GM13977 (cell line): ENCODE results near the gene PFN2.

Experiments used
- DNase-seq: peaks from one replicate; pipeline ENCODE4 v3.0.0; 2012; ENCODE audit warnings: low spot score
- in situ Hi-C: fragments of 300-500 bp; cut with MboI; formaldehyde crosslinking; loops from one replicate; pipeline ENCODE4 v1.12.0; 2022; ENCODE audit warnings: low sequenced_read_pairs, low pct_unique_long_range_greater_than_20kb, mixed read lengths, inconsistent platforms; ENCODE audit not compliant: unreplicated experiment
- TF ChIP-seq, protein P1 (sequence below): IDR thresholded peaks from 2 replicates; pipeline ENCODE4 v1.5.1; 2012; ENCODE audit warnings: mild to moderate bottlenecking, control low read depth; ENCODE audit not compliant: insufficient read depth; ENCODE audit errors: extremely low read depth, missing control alignments

PFN2 gene

GRCh38 chr3:149959443-149959842 lies 11.3 kb downstream of the PFN2 start:
- in situ Hi-C loops, result no loop called here
- TF ChIP-seq, protein P1, sequence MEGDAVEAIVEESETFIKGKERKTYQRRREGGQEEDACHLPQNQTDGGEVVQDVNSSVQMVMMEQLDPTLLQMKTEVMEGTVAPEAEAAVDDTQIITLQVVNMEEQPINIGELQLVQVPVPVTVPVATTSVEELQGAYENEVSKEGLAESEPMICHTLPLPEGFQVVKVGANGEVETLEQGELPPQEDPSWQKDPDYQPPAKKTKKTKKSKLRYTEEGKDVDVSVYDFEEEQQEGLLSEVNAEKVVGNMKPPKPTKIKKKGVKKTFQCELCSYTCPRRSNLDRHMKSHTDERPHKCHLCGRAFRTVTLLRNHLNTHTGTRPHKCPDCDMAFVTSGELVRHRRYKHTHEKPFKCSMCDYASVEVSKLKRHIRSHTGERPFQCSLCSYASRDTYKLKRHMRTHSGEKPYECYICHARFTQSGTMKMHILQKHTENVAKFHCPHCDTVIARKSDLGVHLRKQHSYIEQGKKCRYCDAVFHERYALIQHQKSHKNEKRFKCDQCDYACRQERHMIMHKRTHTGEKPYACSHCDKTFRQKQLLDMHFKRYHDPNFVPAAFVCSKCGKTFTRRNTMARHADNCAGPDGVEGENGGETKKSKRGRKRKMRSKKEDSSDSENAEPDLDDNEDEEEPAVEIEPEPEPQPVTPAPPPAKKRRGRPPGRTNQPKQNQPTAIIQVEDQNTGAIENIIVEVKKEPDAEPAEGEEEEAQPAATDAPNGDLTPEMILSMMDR, result no peak
- no peak for DNase-seq

- no peak for DNase-seq
- TF ChIP-seq, protein P1, result no peak
- in situ Hi-C loops, result no loop called here
Measured at GRCh38 chr3:149958171-149958796, 12.4 kb downstream of the PFN2 start.

DNA sequence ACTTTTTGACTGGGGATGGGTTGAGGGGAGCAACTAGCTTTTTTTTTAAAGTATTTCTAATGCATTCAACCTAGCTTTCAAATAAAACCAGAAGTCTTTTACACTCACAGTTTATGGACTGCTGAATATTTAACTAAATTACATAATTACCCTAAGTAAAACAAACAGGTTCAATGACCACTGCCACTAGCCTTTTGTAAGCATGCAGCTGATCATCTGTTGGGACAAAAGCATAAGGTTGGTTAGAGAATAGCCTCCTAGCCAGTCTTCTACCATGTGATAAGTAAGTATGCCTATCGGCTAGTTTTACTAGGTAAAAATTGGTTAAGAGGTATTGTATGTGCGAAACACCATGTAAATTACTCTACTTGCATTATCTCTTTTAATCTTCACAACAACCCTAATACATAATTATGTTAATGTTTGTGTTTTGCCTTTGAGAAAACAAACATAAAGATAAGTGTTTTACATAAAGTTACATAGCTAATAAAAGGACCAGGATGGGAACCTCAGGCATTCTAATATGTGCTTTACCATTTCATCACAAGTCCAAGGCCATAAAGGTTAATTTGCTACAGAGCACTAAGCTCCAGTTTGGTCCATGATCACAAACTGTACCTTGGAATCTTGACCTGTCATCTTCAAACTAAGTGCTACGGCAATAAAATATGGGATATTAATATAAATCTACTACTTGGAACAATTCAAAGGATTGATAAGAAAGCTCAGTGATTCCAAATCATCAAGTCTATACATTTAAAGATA lies 13.2 kb downstream of the PFN2 start:
- TF ChIP-seq, protein P1, result no peak
- DNase-seq, result no peak
- in situ Hi-C loops, result no loop called here

- DNase-seq, result no peak
- in situ Hi-C loops, result no loop called here
- TF ChIP-seq, protein P1, result no peak
Measured at GRCh38 chr3:149955449-149955848, 15.2 kb downstream of the PFN2 start.

- no peak for DNase-seq
- TF ChIP-seq, protein P1, result no peak
- in situ Hi-C loops, result no loop called here
Measured at GRCh38 chr3:149954812-149955211, 15.9 kb downstream of the PFN2 start.

DNA sequence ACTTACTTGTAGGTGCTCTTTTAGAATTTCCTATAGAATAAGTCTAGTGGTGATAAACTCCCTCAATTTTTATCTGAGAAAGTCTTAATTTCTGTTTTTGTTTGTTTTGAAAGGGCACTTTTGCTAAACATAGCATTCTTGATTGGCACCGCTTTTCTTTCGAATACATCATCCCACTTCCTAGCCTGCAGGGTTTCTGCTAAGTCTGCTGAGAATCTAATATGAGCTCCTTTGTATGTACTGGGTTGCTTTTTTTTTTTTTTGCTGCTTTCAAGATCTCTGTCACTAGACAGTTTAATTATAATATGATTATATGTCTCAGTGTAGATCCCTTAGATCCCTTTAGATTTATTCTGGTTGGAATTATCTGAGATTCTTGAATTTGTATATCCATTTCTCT lies 21.5 kb downstream of the PFN2 start:
- TF ChIP-seq, protein P1, result no peak
- DNase-seq, result no peak
- in situ Hi-C loops, result loop anchor here (25.0 kb wide), 1 partner anchor 563 kb away; no protein-coding TSS in a partner anchor
